CD4-positive, alpha-beta T cell treated with Interleukin-15 for 1 hour (primary cell): Measurements from ENCODE around the gene ZNF224.

Source experiments
- DNase-seq: peaks from one replicate; pipeline ENCODE4 v3.0.0-alpha.2; 2020

Gene ZNF224

GRCh38 chr19:44141191-44142058 lies 47.3 kb downstream of the ZNF224 start, which contains the start of gene ZNF234:
TSS of gene ZNF234 (plus strand) at chr19:44141554. CDS start at chr19:44144633, 3,079 bp downstream.
- peak; percentile 69 for DNase-seq

- no peak for DNase-seq
Observed at GRCh38 chr19:44142059-44142433, 47.9 kb downstream of the ZNF224 start.

DNA sequence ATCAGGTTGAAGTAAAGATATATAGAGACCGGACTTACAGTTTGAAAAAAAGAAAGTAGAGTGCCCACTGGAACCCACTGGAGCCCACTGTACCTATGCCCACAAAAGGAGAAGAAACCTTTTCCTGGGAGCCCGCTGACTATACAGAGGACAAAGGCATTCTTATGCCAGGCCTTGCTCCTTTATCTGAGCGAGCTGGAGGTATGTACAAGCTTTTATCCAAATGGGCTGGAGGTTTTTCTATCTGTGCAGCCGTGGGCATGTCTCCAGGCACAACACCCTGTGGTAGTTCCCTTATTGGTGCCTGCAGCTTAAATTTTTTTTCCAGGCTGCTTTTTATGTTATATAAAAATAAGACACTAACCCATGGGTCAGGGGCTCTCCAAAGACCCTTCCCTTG lies 55.6 kb downstream of the ZNF224 start:
- DNase-seq = no peak

DNA sequence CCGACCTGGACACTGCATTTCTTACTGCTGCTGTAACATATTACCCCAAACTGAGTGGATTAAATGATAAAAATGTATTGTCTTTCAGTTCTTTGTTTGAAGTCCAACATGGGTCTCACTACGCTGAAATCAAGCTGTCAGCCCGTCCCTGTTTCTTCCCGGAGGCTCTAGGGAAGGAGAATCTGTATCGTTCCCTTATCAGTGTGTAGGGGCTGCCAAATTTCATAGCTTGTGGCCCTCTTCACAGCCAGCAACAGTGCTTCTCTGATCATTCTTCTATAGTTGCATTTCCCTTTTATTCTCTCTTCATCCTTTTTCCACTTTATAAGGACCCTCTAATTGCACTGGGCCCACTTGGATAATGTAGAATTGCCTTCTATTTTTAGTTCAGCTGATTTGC lies 57.3 kb downstream of the ZNF224 start:
- DNase-seq = no peak

- DNase-seq = no peak
Observed at GRCh38 chr19:44156475-44156874, 62.3 kb downstream of the ZNF224 start.
